Hepatocyte (in vitro differentiated cells): Measurements from ENCODE around the gene P2RY8. TPM values are rescaled to one million over a fixed set of nuclear protein-coding genes. Genes with fewer than 3 reads are reported as not detected.

Experiments
- DNase-seq: peaks from one replicate; pipeline ENCODE4 v3.0.0-alpha.2; 2016; ENCODE audit warnings: low spot score
- H2AFZ ChIP-seq: fragments of 200-600 bp; sonication (generic); 2 replicates; pipeline ENCODE4 v1.6.0; 2016; ENCODE audit warnings: antibody characterized with exemption, mild to moderate bottlenecking
- H3K27ac ChIP-seq: fragments of 200-600 bp; sonication (generic); 2 replicates; pipeline ENCODE4 v1.5.1; 2016; ENCODE audit warnings: mild to moderate bottlenecking
- H3K27me3 ChIP-seq: fragments of 200-600 bp; sonication (generic); 2 replicates; pipeline ENCODE4 v1.6.1; 2016
- H3K36me3 ChIP-seq: fragments of 200-600 bp; sonication (generic); replicated peaks from 2 replicates; pipeline ENCODE4 v1.5.1; 2016; ENCODE audit warnings: low read depth; ENCODE audit not compliant: insufficient read depth
- H3K4me1 ChIP-seq: fragments of 200-600 bp; sonication (generic); 2 replicates; pipeline ENCODE4 v1.5.1; 2016; ENCODE audit warnings: mild to moderate bottlenecking, moderate library complexity; ENCODE audit not compliant: insufficient read depth
- H3K4me2 ChIP-seq: fragments of 200-600 bp; sonication (generic); 2 replicates; pipeline ENCODE4 v1.6.0; 2016
- H3K4me3 ChIP-seq: fragments of 200-600 bp; sonication (generic); 2 replicates; pipeline ENCODE4 v1.5.1; 2016; ENCODE audit warnings: mild to moderate bottlenecking
- H3K79me2 ChIP-seq: fragments of 200-600 bp; sonication (generic); 2 replicates; pipeline ENCODE4 v1.6.0; 2017; ENCODE audit warnings: mild to moderate bottlenecking
- H3K9me2 ChIP-seq: fragments of 200-600 bp; sonication (generic); replicated peaks from 2 replicates; pipeline ENCODE4 v1.6.0; 2017; ENCODE audit warnings: mild to moderate bottlenecking; ENCODE audit not compliant: insufficient read depth
- H3K9me3 ChIP-seq: fragments of 200-600 bp; sonication (generic); 2 replicates; pipeline ENCODE4 v1.5.1; 2016; ENCODE audit warnings: low read depth, mild to moderate bottlenecking
- H4K20me1 ChIP-seq: fragments of 200-600 bp; sonication (generic); 2 replicates; pipeline ENCODE4 v1.6.0; 2016; ENCODE audit warnings: mild to moderate bottlenecking; ENCODE audit not compliant: insufficient read depth, poor library complexity, severe bottlenecking
- EZH2 ChIP-seq: fragments of 200-600 bp; sonication (generic); IDR thresholded peaks from 2 replicates; pipeline ENCODE4 v1.6.1; 2016; ENCODE audit warnings: antibody characterized with exemption, mild to moderate bottlenecking, borderline replicate concordance
- EZH2phosphoT487 ChIP-seq: fragments of 200-600 bp; sonication (generic); IDR thresholded peaks from one replicate; pipeline ENCODE4 v1.6.1; 2018; ENCODE audit warnings: antibody characterized with exemption, mild to moderate bottlenecking, low read depth, moderate library complexity; ENCODE audit not compliant: unreplicated experiment, severe bottlenecking
- WGBS: methylation state at CpG from one replicate; pipeline ENCODE4 v1.1.6; 2016; ENCODE audit warnings: low lambda C conversion rate; ENCODE audit errors: missing lambda C conversion rate; 5-methylcytosine and 5-hydroxymethylcytosine counted together
- polyA plus RNA-seq: library from polyadenylated mRNA; unstranded; fragments of >200 nt; fragmentation: Nextera tagmentation; extraction: Ambion mirVana; gene quantifications from 2 replicates; pipeline ENCODE4 v1.2.1, GENCODE V29; 2016
- total RNA-seq: library from RNA; depleted of rRNA; stranded (reverse); fragments of >200 nt; gene quantifications from 2 replicates; pipeline ENCODE4 v1.2.3, GENCODE V29; 2014
- TF ChIP-seq, protein P1 (sequence below): fragments of 200-600 bp; sonication (generic); IDR thresholded peaks from 2 replicates; pipeline ENCODE4 v1.5.1; 2016; ENCODE audit warnings: antibody characterized with exemption, mild to moderate bottlenecking; ENCODE audit not compliant: poor library complexity

Gene P2RY8
- total and polyA plus RNA-seq, 2 experiments from 2014 or later, result 0.07 to 0.54 TPM

DNA sequence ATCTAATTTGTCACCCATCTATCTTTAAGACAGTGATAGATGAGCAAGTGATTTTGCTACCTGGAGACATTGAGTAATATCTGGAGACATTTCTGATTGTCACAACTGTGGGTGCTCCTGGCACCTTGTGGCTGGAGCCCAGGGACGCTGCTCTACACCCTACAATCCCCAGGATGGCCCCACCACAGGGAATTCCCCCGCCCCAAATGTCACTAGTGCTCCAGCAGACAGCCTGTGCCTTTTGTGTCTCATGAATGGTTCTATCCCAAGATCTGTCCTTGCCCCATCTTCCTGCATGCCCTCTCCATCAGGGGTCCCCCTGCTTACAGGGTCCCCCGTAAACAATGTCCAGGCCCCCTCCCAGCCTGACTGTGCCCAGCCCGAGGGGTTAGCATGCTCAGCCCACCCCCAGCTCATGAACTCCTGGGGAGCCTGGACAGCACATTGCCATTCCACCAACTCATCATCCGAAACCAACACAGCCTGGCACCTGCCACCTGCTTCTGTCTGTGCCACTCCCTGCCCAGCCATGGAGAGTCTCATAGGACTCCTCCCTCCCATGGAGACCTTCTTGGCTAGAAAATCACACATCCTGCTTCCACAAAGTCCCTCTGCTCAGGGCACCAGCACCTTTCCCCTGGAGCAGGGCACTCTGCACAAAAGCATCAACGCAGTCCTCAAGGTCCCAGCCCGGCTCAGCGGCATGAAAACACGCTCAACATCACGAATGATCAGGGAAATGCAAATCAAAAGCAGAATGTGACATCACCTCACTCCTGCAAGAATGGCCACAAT lies 5.7 kb downstream of the P2RY8 start:
- 73% methylated on average over 10 of the region's 10 CpGs for WGBS
- Histone ChIP-seq H2AFZ (no peak overlapping the region), H3K79me2 (no peaks in the 10 kb centered on the region), H3K27me3 (no peaks in the 10 kb centered on the region), H3K36me3 (no peaks in the 10 kb centered on the region), H3K9me3 (no peaks in the 10 kb centered on the region), H3K4me2 (no peak overlapping the region), H4K20me1 (no peaks in the 10 kb centered on the region), H3K9me2 (no peaks in the 10 kb centered on the region), H3K4me1 (no peaks in the 10 kb centered on the region), H3K27ac (no peak overlapping the region), H3K4me3 (no peak overlapping the region)
- TF ChIP-seq, protein P1, sequence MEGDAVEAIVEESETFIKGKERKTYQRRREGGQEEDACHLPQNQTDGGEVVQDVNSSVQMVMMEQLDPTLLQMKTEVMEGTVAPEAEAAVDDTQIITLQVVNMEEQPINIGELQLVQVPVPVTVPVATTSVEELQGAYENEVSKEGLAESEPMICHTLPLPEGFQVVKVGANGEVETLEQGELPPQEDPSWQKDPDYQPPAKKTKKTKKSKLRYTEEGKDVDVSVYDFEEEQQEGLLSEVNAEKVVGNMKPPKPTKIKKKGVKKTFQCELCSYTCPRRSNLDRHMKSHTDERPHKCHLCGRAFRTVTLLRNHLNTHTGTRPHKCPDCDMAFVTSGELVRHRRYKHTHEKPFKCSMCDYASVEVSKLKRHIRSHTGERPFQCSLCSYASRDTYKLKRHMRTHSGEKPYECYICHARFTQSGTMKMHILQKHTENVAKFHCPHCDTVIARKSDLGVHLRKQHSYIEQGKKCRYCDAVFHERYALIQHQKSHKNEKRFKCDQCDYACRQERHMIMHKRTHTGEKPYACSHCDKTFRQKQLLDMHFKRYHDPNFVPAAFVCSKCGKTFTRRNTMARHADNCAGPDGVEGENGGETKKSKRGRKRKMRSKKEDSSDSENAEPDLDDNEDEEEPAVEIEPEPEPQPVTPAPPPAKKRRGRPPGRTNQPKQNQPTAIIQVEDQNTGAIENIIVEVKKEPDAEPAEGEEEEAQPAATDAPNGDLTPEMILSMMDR, result no peak
- no peak for TF ChIP-seq EZH2
- no peak for TF ChIP-seq EZH2phosphoT487
- DNase-seq, result no peak

DNA sequence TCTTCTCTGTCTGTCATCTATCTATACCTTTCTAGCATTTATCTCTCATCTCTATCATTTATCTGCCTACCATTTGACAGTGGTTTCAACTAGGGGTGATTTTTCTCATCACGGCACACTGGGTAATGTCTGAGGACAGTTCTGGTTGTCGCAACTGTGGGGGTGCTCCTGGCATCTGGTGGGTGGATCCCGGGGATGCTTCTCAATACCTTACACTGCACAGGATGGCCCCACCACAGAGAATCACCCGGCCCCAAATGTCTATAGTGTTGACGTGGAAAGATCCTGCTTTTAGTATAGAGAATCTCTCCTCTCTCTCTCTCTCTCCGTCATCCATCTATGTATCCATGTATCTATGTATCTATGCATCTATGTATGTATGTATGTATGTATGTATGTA lies 7.2 kb downstream of the P2RY8 start:
- no peaks in the 10 kb centered on the region for H3K9me3 ChIP-seq
- H3K27ac ChIP-seq, result no peak overlapping the region
- H3K4me3 ChIP-seq, result no peak overlapping the region
- DNase-seq, result no peak
- no peaks in the 10 kb centered on the region for H3K4me1 ChIP-seq
- H3K9me2 ChIP-seq, result no peaks in the 10 kb centered on the region
- no peak for TF ChIP-seq EZH2phosphoT487
- no peak for TF ChIP-seq EZH2
- TF ChIP-seq, protein P1, result no peak
- no peaks in the 10 kb centered on the region for H4K20me1 ChIP-seq
- H2AFZ ChIP-seq, result no peak overlapping the region
- H3K27me3 ChIP-seq, result no peaks in the 10 kb centered on the region
- no peak overlapping the region for H3K4me2 ChIP-seq
- no peaks in the 10 kb centered on the region for H3K36me3 ChIP-seq
- no peaks in the 10 kb centered on the region for H3K79me2 ChIP-seq
- WGBS, result 82% methylated on average over 6 of the region's 6 CpGs

DNA sequence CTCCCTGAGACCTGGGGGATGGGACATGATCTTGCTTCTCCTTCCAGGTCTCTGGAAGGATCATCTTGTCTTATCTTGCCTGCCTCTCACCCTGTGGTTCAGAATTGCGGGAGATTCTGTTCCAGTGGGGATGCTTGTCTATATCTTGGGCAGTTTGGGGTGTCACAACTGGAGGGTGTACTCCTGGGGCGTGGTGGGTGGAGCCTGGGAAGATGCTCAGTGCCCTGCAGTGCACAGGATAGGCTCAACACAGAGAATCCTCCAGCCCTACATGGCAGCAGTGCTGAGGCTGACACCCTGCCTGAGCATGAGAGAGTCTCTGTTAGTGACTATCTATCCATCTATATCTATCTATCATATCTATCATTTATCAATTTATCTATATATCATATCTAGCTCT lies 7.7 kb downstream of the P2RY8 start:
- no peak for DNase-seq
- no peak overlapping the region for H2AFZ ChIP-seq
- H3K9me2 ChIP-seq, result no peaks in the 10 kb centered on the region
- no peak overlapping the region for H3K4me3 ChIP-seq
- H3K9me3 ChIP-seq, result no peaks in the 10 kb centered on the region
- H3K36me3 ChIP-seq, result no peaks in the 10 kb centered on the region
- H3K27ac ChIP-seq, result no peak overlapping the region
- H3K27me3 ChIP-seq, result no peaks in the 10 kb centered on the region
- H3K4me1 ChIP-seq, result no peaks in the 10 kb centered on the region
- no peak overlapping the region for H3K4me2 ChIP-seq
- no peaks in the 10 kb centered on the region for H4K20me1 ChIP-seq
- WGBS, result 70% methylated on average over 2 of the region's 2 CpGs
- TF ChIP-seq, protein P1, result no peak
- TF ChIP-seq EZH2 (no peak), EZH2phosphoT487 (no peak)
- H3K79me2 ChIP-seq, result no peaks in the 10 kb centered on the region

DNA sequence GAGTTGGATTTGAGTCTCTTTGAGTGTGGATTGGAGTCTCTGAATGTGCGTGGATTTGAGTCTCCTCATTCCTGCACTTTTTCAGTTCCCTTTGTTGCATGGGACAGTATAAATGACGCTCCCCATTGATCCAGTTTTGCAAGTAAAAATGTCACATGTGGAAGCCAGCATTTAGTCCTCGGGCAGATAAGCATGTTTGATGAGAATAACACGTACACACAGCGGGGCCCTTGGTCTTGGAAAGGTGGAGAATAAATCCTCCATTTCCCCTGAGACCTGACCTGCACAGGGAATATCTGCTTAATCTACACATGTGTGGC lies 8.1 kb downstream of the P2RY8 start:
- Histone ChIP-seq H3K79me2 (no peaks in the 10 kb centered on the region), H4K20me1 (no peaks in the 10 kb centered on the region), H3K4me2 (no peak overlapping the region), H3K27ac (no peak overlapping the region), H3K4me3 (no peak overlapping the region), H3K9me3 (no peaks in the 10 kb centered on the region), H3K27me3 (no peaks in the 10 kb centered on the region), H2AFZ (no peak overlapping the region), H3K4me1 (no peaks in the 10 kb centered on the region), H3K36me3 (no peaks in the 10 kb centered on the region), H3K9me2 (no peaks in the 10 kb centered on the region)
- 76% methylated on average over 5 of the region's 5 CpGs for WGBS
- DNase-seq, result no peak
- TF ChIP-seq EZH2phosphoT487 (no peak), EZH2 (no peak)
- TF ChIP-seq, protein P1, result no peak
